ENCODE data around the gene NUBPL. TPM values are rescaled to one million over a fixed set of nuclear protein-coding genes. Genes with fewer than 3 reads are reported as not detected.
"Not testable (repeated sequence)": the region's sequence is repeated elsewhere in the genome, so short reads cannot be mapped to it uniquely, and the experiment has no call there.

Gene NUBPL
- total RNA-seq, 1 experiment from 2014 or later: 5.7 TPM

- no peak for TF ChIP-seq POLR2AphosphoS5 (IDR thresholded peaks at IDR 0.05; ENCODE audit: low read depth, low read length)
- Histone ChIP-seq H3K27ac (ENCODE audit: low read length) (no peak overlapping the region), H3K27me3 (ENCODE audit: control insufficient read depth, insufficient read depth, low read length) (no peaks in the 10 kb centered on the region), H3K9me3 (ENCODE audit: control insufficient read depth, insufficient read depth, low read depth, low read length) (no peaks in the 10 kb centered on the region), H3K36me3 (ENCODE audit: control insufficient read depth, insufficient read depth, low read length) (no peaks in the 10 kb centered on the region), H3K4me1 (ENCODE audit: control insufficient read depth, insufficient read depth, low read length) (no peaks in the 10 kb centered on the region), H3K4me3 (ENCODE audit: low read depth in 2 of 2, low read length in 2 of 2) (no peak overlapping the region)
- ATAC-seq (no peak), DNase-seq (ENCODE audit: low read depth, low spot score) (no peak)
- no TSS peak for BruUV-seq (replicated peaks)
- POLR2A ChIA-PET: no interaction called here
- CTCF ChIA-PET: no interaction called here
- intact Hi-C loops (cut with micrococcal nuclease; ENCODE audit: unreplicated experiment) (no loop called here), in situ Hi-C loops (cut with HindIII; ENCODE audit: low pct_unique_long_range_greater_than_20kb, low sequenced_read_pairs) (no loop called here)
Observed at GRCh38 chr14:31619440-31619839, 58.2 kb downstream of the NUBPL start.

GRCh38 chr14:31620898-31621297, 59.7 kb downstream of the NUBPL start:
- H3K36me3 ChIP-seq (ENCODE audit: control insufficient read depth, insufficient read depth, low read length); in situ Hi-C loops (cut with HindIII; ENCODE audit: low pct_unique_long_range_greater_than_20kb, low sequenced_read_pairs); DNase-seq (ENCODE audit: low read depth, low spot score); H3K9me3 ChIP-seq (ENCODE audit: control insufficient read depth, insufficient read depth, low read depth, low read length); CTCF ChIA-PET; H3K4me3 ChIP-seq (ENCODE audit: low read depth in 2 of 2, low read length in 2 of 2); POLR2A ChIA-PET; ATAC-seq; H3K4me1 ChIP-seq (ENCODE audit: control insufficient read depth, insufficient read depth, low read length); intact Hi-C loops (cut with micrococcal nuclease; ENCODE audit: unreplicated experiment); H3K27ac ChIP-seq (ENCODE audit: low read length); BruUV-seq (replicated peaks); H3K27me3 ChIP-seq (ENCODE audit: control insufficient read depth, insufficient read depth, low read length): not testable (repeated sequence)

- TF ChIP-seq REST (IDR thresholded peaks at IDR 0.05; ENCODE audit: insufficient read depth in 1 of 2, low read depth in 2 of 2, low read length in 1 of 2) (no peak), CTCF (IDR thresholded peaks at IDR 0.05) (no peak), TCF7L2 (IDR thresholded peaks at IDR 0.05; ENCODE audit: low read depth, low read length) (no peak), POLR2AphosphoS5 (IDR thresholded peaks at IDR 0.05; ENCODE audit: low read depth, low read length) (no peak), SIN3A (IDR thresholded peaks at IDR 0.05; ENCODE audit: borderline replicate concordance, insufficient read depth, low read depth, low read length) (no peak)
- Histone ChIP-seq H3K4me1 (ENCODE audit: control insufficient read depth, insufficient read depth, low read length) (no peaks in the 10 kb centered on the region), H3K4me3 (ENCODE audit: low read depth in 2 of 2, low read length in 2 of 2) (no peak overlapping the region), H3K36me3 (ENCODE audit: control insufficient read depth, insufficient read depth, low read length) (no peaks in the 10 kb centered on the region), H3K9me3 (ENCODE audit: control insufficient read depth, insufficient read depth, low read depth, low read length) (no peaks in the 10 kb centered on the region), H3K27me3 (ENCODE audit: control insufficient read depth, insufficient read depth, low read length) (no peaks in the 10 kb centered on the region), H3K27ac (ENCODE audit: low read length) (no peak overlapping the region)
- in situ Hi-C loops (cut with HindIII; ENCODE audit: low pct_unique_long_range_greater_than_20kb, low sequenced_read_pairs): no loop called here
- ATAC-seq (no peak), DNase-seq (ENCODE audit: low read depth, low spot score) (no peak)
- POLR2A ChIA-PET: no interaction called here
- CTCF ChIA-PET: no interaction called here
- BruUV-seq (replicated peaks): no TSS peak
- intact Hi-C loops (cut with micrococcal nuclease; ENCODE audit: unreplicated experiment): no loop called here
Observed at GRCh38 chr14:31622060-31622459, 60.9 kb downstream of the NUBPL start.

GRCh38 chr14:31652900-31653299, 91.7 kb downstream of the NUBPL start:
- ATAC-seq; POLR2A ChIA-PET; CTCF ChIA-PET; in situ Hi-C loops (cut with HindIII; ENCODE audit: low pct_unique_long_range_greater_than_20kb, low sequenced_read_pairs); H3K27ac ChIP-seq (ENCODE audit: low read length); H3K27me3 ChIP-seq (ENCODE audit: control insufficient read depth, insufficient read depth, low read length); H3K4me3 ChIP-seq (ENCODE audit: low read depth in 2 of 2, low read length in 2 of 2); intact Hi-C loops (cut with micrococcal nuclease; ENCODE audit: unreplicated experiment); H3K36me3 ChIP-seq (ENCODE audit: control insufficient read depth, insufficient read depth, low read length); H3K4me1 ChIP-seq (ENCODE audit: control insufficient read depth, insufficient read depth, low read length); BruUV-seq (replicated peaks); H3K9me3 ChIP-seq (ENCODE audit: control insufficient read depth, insufficient read depth, low read depth, low read length); DNase-seq (ENCODE audit: low read depth, low spot score): not testable (repeated sequence)
